CD4-positive, alpha-beta memory T cell (primary cell): ENCODE measurements around the gene MYO9B. TPM values are rescaled to one million over a fixed set of nuclear protein-coding genes. Genes with fewer than 3 reads are reported as not detected.
A peak's percentile ranks its signal among the peaks of the same experiment; 100 is the strongest.

ENCODE experiments used
- CTCF ChIA-PET: fragments of 350-600 bp; sonication (Branson Sonifier 250); formaldehyde crosslinking; loops from one replicate; lab custom pipeline; 2021; ENCODE audit warnings: inconsistent platforms; ENCODE audit not compliant: partially characterized antibody; lab: Charles Lee
- POLR2A ChIA-PET: fragments of 350-600 bp; sonication (Branson Sonifier 250); formaldehyde crosslinking; loops from one replicate; lab custom pipeline; 2021; ENCODE audit not compliant: partially characterized antibody; lab: Charles Lee
- DNase-seq, 5 donors: peaks; one replicate each; pipeline versions ENCODE4 v3.0.0 to v3.0.0-alpha.2; 2020 to 2022; ENCODE audit warnings: mixed read lengths in 1 of 5
- H3K27ac ChIP-seq: one replicate; pipeline ENCODE4 v1.7.0; 2013; ENCODE audit warnings: low read depth, low read length
- H3K27me3 ChIP-seq: 2 replicates; pipeline ENCODE4 v1.7.0; 2013; ENCODE audit warnings: mild to moderate bottlenecking, low read length, moderate library complexity; ENCODE audit not compliant: insufficient read depth
- H3K36me3 ChIP-seq: 2 replicates; pipeline ENCODE4 v1.7.0; 2013; ENCODE audit warnings: mild to moderate bottlenecking, low read length, moderate library complexity; ENCODE audit not compliant: insufficient read depth
- H3K4me1 ChIP-seq: 2 replicates; pipeline ENCODE4 v1.7.0; 2013; ENCODE audit warnings: mild to moderate bottlenecking, low read length, moderate library complexity; ENCODE audit not compliant: insufficient read depth
- H3K4me3 ChIP-seq, 2 donors: one replicate each; pipeline ENCODE4 v1.7.0; 2013; ENCODE audit warnings: low read length in 2 of 2, mild to moderate bottlenecking in 1 of 2
- H3K9me3 ChIP-seq, 2 donors: one replicate each; pipeline ENCODE4 v1.7.0; 2013; ENCODE audit warnings: low read length in 2 of 2, control low read depth in 1 of 2; ENCODE audit not compliant: control insufficient read depth in 1 of 2
- H3K27ac Mint-ChIP-seq, 7 donors: one replicate each; pipeline ENCODE4 v1.8.0; 2020 to 2021; ENCODE audit warnings: mixed read lengths in 7 of 7, mild to moderate bottlenecking in 6 of 7, inconsistent platforms in 3 of 7, moderate library complexity in 3 of 7
- H3K27me3 Mint-ChIP-seq, 2 donors: one replicate each; pipeline ENCODE4 v1.8.0; 2020 to 2021; ENCODE audit warnings: mixed read lengths in 2 of 2
- H3K36me3 Mint-ChIP-seq, 2 donors: one replicate each; pipeline ENCODE4 v1.8.0; 2020 to 2021; ENCODE audit warnings: mixed read lengths in 2 of 2, inconsistent platforms in 1 of 2, mild to moderate bottlenecking in 1 of 2
- H3K4me1 Mint-ChIP-seq, 4 donors: one replicate each; pipeline ENCODE4 v1.8.0; 2020 to 2021; ENCODE audit warnings: mixed read lengths in 4 of 4, mild to moderate bottlenecking in 1 of 4
- H3K4me3 Mint-ChIP-seq, 8 donors: one replicate each; pipeline ENCODE4 v1.8.0; 2020 to 2021; ENCODE audit warnings: mixed read lengths in 8 of 8, mild to moderate bottlenecking in 7 of 8, moderate library complexity in 6 of 8, inconsistent platforms in 3 of 8
- H3K9me3 Mint-ChIP-seq, 8 donors: one replicate each; pipeline ENCODE4 v1.8.0; 2020 to 2021; ENCODE audit warnings: mixed read lengths in 8 of 8, mild to moderate bottlenecking in 5 of 8, inconsistent platforms in 3 of 8, moderate library complexity in 1 of 8
- intact Hi-C: fragments of 100-400 bp; cut with micrococcal nuclease; formaldehyde crosslinking; loops from one replicate; pipeline ENCODE4 v1.15.1; 2023
- polyA plus RNA-seq, 2 donors: library from polyadenylated mRNA; unstranded; fragments of 300-500 nt; fragmentation: Illumina TruSeq; gene quantifications; one replicate each; pipeline ENCODE4 v1.2.3, GENCODE V29; 2021
- total RNA-seq, 2 experiments: library from RNA; stranded (reverse); gene quantifications; one replicate each; pipeline ENCODE4 v1.2.3, GENCODE V29; 2021

The MYO9B gene
- total and polyA plus RNA-seq, 4 experiments from 2014 or later = 1.3 to 181 (median 101) TPM

GRCh38 chr19:17255150-17255621 is 179.6 kb downstream of the MYO9B start:
- intact Hi-C loops = no loop called here

GRCh38 chr19:17256130-17256529 is 180.6 kb downstream of the MYO9B start:
- H3K4me3 ChIP-seq = no peak overlapping the region
- no peak overlapping the region for H3K27ac ChIP-seq
- intact Hi-C loops = no loop called here
- no peaks in the 10 kb centered on the region for H3K36me3 ChIP-seq
- ChIA-PET POLR2A (no interaction called here), CTCF (interaction anchor here (0.8 to 2.3 kb wide), 2 partner anchors 11 to 25 kb away, joined by 3 to 10 read pairs; partner anchors contain the start of genes ANKLE1 and BABAM1)
- DNase-seq = no peak
- no peak overlapping the region for H3K4me3 Mint-ChIP-seq
- H3K27me3 Mint-ChIP-seq = no peaks in the 10 kb centered on the region
- H3K27me3 ChIP-seq = no peaks in the 10 kb centered on the region
- peaks cover 3% of the 10 kb centered on the region for H3K4me1 ChIP-seq
- no peaks in the 10 kb centered on the region for H3K9me3 ChIP-seq
- H3K36me3 Mint-ChIP-seq = no peaks in the 10 kb centered on the region
- no peak overlapping the region for H3K27ac Mint-ChIP-seq
- H3K9me3 Mint-ChIP-seq = no peaks in the 10 kb centered on the region
- H3K4me1 Mint-ChIP-seq = peaks cover 5 to 6% (median 5%) of the 10 kb centered on the region in 4 donors

More at GRCh38 chr19:17255150-17255621, 179.6 kb downstream of the MYO9B start:
- no peaks in the 10 kb centered on the region for H3K9me3 ChIP-seq
- POLR2A ChIA-PET = no interaction called here
- H3K36me3 Mint-ChIP-seq = no peaks in the 10 kb centered on the region
- no peak overlapping the region for H3K27ac ChIP-seq
- DNase-seq = no peak
- H3K36me3 ChIP-seq = no peaks in the 10 kb centered on the region
- no peaks in the 10 kb centered on the region for H3K4me1 Mint-ChIP-seq
- no peaks in the 10 kb centered on the region for H3K27me3 ChIP-seq
- H3K4me3 ChIP-seq = no peak overlapping the region
- peak overlapping the region in 1 of 7 donors; percentile 41 for H3K27ac Mint-ChIP-seq
- H3K27me3 Mint-ChIP-seq = no peaks in the 10 kb centered on the region
- H3K4me3 Mint-ChIP-seq = no peak overlapping the region
- CTCF ChIA-PET = interaction anchor here (0.7 to 2.3 kb wide), 2 partner anchors 12 to 51 kb away, joined by 3 to 10 read pairs; partner anchors contain the start of gene BABAM1
- H3K4me1 ChIP-seq = no peaks in the 10 kb centered on the region
- no peaks in the 10 kb centered on the region for H3K9me3 Mint-ChIP-seq

- H3K27me3 Mint-ChIP-seq = no peaks in the 10 kb centered on the region
- Histone ChIP-seq H3K27me3 (no peaks in the 10 kb centered on the region), H3K9me3 (no peaks in the 10 kb centered on the region), H3K36me3 (no peaks in the 10 kb centered on the region), H3K4me3 (no peak overlapping the region), H3K4me1 (peaks cover 4% of the 10 kb centered on the region), H3K27ac (no peak overlapping the region)
- no peaks in the 10 kb centered on the region for H3K9me3 Mint-ChIP-seq
- ChIA-PET CTCF (interaction anchor here (0.5 to 8.0 kb wide), 14 partner anchors 8 to 1163 kb away, joined by 3 to 83 read pairs (median 6); partner anchors contain the start of genes ANKLE1, BABAM1, DDA1 and MRPL34), POLR2A (interaction anchor here (0.7 kb wide), 1 partner anchor 22 kb away, joined by 4 read pairs; the partner anchor contains the start of gene ANKLE1)
- no peaks in the 10 kb centered on the region for H3K36me3 Mint-ChIP-seq
- no peak overlapping the region for H3K27ac Mint-ChIP-seq
- peaks cover 5 to 15% (median 9%) of the 10 kb centered on the region in 4 donors for H3K4me1 Mint-ChIP-seq
- intact Hi-C loops = no loop called here
- no peak for DNase-seq
- no peak overlapping the region for H3K4me3 Mint-ChIP-seq
These were observed 183.7 kb downstream of the MYO9B start for GRCh38 chr19:17259118-17259780.

GRCh38 chr19:17259934-17260333 is 184.4 kb downstream of the MYO9B start:
- Mint-ChIP-seq H3K27me3 (no peaks in the 10 kb centered on the region), H3K4me1 (peaks cover 5 to 21% (median 16%) of the 10 kb centered on the region in 4 donors), H3K4me3 (no peak overlapping the region), H3K27ac (no peak overlapping the region), H3K36me3 (no peaks in the 10 kb centered on the region), H3K9me3 (no peaks in the 10 kb centered on the region)
- ChIA-PET POLR2A (interaction anchor here (0.7 to 1.7 kb wide), 4 partner anchors 21 to 39 kb away, joined by 3 to 7 read pairs (median 4); partner anchors contain the start of gene ANKLE1), CTCF (interaction anchor here (0.6 to 8.0 kb wide), 22 partner anchors 8 to 209 kb away, joined by 3 to 83 read pairs (median 4); partner anchors contain the start of genes ANKLE1, DDA1, MRPL34 and OCEL1)
- no peak for DNase-seq
- Histone ChIP-seq H3K36me3 (no peaks in the 10 kb centered on the region), H3K27ac (no peak overlapping the region), H3K9me3 (no peaks in the 10 kb centered on the region), H3K4me3 (no peak overlapping the region), H3K4me1 (peaks cover 10% of the 10 kb centered on the region), H3K27me3 (no peaks in the 10 kb centered on the region)
- intact Hi-C loops = no loop called here

- H3K4me3 Mint-ChIP-seq = no peak overlapping the region
- no peak overlapping the region for H3K4me3 ChIP-seq
- intact Hi-C loops = loop anchor here (1.0 kb wide), 2 partner anchors 21 to 194 kb away; no protein-coding TSS in a partner anchor
- ChIA-PET CTCF (interaction anchor here (0.6 to 8.0 kb wide), 27 partner anchors 9 to 284 kb away, joined by 3 to 83 read pairs (median 4); partner anchors contain the start of genes ANKLE1, DDA1, OCEL1 and USE1), POLR2A (interaction anchor here (0.7 to 1.7 kb wide), 4 partner anchors 20 to 40 kb away, joined by 3 to 7 read pairs (median 4); partner anchors contain the start of gene ANKLE1)
- DNase-seq = peak; percentile 85 to 88 (median 87)
- H3K4me1 ChIP-seq = peaks cover 14% of the 10 kb centered on the region
- no peaks in the 10 kb centered on the region for H3K9me3 ChIP-seq
- no peaks in the 10 kb centered on the region for H3K9me3 Mint-ChIP-seq
- H3K36me3 ChIP-seq = no peaks in the 10 kb centered on the region
- H3K27me3 Mint-ChIP-seq = no peaks in the 10 kb centered on the region
- H3K4me1 Mint-ChIP-seq = peaks cover 5 to 22% (median 16%) of the 10 kb centered on the region in 4 donors
- H3K36me3 Mint-ChIP-seq = no peaks in the 10 kb centered on the region
- H3K27ac Mint-ChIP-seq = peak overlapping the region in 5 of 7 donors; percentile 1 to 82 (median 47)
- no peaks in the 10 kb centered on the region for H3K27me3 ChIP-seq
- no peak overlapping the region for H3K27ac ChIP-seq
These were observed 185.3 kb downstream of the MYO9B start for GRCh38 chr19:17260842-17261325.

GRCh38 chr19:17262557-17262956 is 187.0 kb downstream of the MYO9B start:
- H3K4me1 Mint-ChIP-seq = peaks cover 11 to 31% (median 25%) of the 10 kb centered on the region in 4 donors
- intact Hi-C loops = no loop called here
- no peaks in the 10 kb centered on the region for H3K9me3 Mint-ChIP-seq
- POLR2A ChIA-PET = no interaction called here
- Histone ChIP-seq H3K4me1 (peaks cover 20% of the 10 kb centered on the region), H3K9me3 (no peaks in the 10 kb centered on the region), H3K27ac (no peak overlapping the region), H3K27me3 (no peaks in the 10 kb centered on the region), H3K36me3 (no peaks in the 10 kb centered on the region), H3K4me3 (no peak overlapping the region)
- no peak for DNase-seq
- H3K27me3 Mint-ChIP-seq = peaks cover 1 to 2% of the 10 kb centered on the region in 2 donors
- peaks cover 0 to 5% of the 10 kb centered on the region in 2 donors for H3K36me3 Mint-ChIP-seq
- CTCF ChIA-PET = interaction anchor here (1.1 to 8.0 kb wide), 4 partner anchors 19 to 125 kb away, joined by 3 to 83 read pairs (median 34); partner anchors contain the start of genes ANKLE1 and OCEL1
- peak overlapping the region in 2 of 7 donors; percentile 43 to 55 for H3K27ac Mint-ChIP-seq
- no peak overlapping the region for H3K4me3 Mint-ChIP-seq
